Esophagus squamous epithelium (tissue), 4 donors: ENCODE measurements around the gene SELP.

ENCODE experiments used
- CTCF ChIP-seq, 6 experiments: fragments of 450-650 bp in 4 of 6; fragments of 200-600 bp in 2 of 6; sonication (generic) in 2 of 6; IDR thresholded peaks; one replicate each; pipeline ENCODE4 v1.5.1; 2016 to 2019; ENCODE audit warnings: antibody characterized with exemption in 6 of 6, mild to moderate bottlenecking in 4 of 6, moderate library complexity in 4 of 6
- POLR2A ChIP-seq, 4 donors: fragments of 450-650 bp; IDR thresholded peaks; one replicate each; pipeline ENCODE4 v1.6.1; 2017; ENCODE audit warnings: antibody characterized with exemption in 4 of 4, mild to moderate bottlenecking in 4 of 4, moderate library complexity in 3 of 4

DNA sequence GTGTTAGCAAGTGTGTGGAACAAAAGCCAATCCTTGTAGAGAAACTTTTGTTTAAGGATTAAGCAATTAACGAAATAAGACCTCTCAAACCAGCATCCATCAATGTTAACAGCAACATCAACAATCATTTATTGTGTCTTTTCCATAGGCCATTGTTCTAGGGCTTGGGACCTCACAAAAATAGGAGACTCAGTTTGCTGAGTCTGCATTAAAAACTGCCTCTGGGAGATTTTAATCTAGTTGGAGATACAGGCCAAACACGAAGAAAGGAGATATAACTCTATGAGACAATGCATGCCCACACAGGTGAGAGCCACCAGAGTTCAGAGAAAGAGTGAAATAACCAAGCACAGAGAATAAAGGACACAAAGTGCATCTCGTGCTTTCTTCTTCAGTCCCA, 14.4 kb upstream of the SELP start:
- TF ChIP-seq CTCF (IDR thresholded peaks at IDR 0.05), result no peak
- no peak for TF ChIP-seq POLR2A (IDR thresholded peaks at IDR 0.05)
